ENCODE measurements around the gene STK32C.

- no peak for TF ChIP-seq EZH2 (IDR thresholded peaks at IDR 0.05; ENCODE audit: insufficient read depth, poor library complexity, severe bottlenecking)
- TF ChIP-seq EZH2phosphoT487 (IDR thresholded peaks at IDR 0.05; ENCODE audit: insufficient read depth, low read depth) = no peak
These were observed 111.3 kb downstream of the STK32C start for GRCh38 chr10:132196178-132197113.

All from GM23248 (cell line).